DMS53 (cell line): Measurements from ENCODE around the gene CD2BP2.
"Not testable (repeated sequence)": the region's sequence is repeated elsewhere in the genome, so short reads cannot be mapped to it uniquely, and the experiment has no call there.

Experiments
- DNase-seq: peaks from one replicate; lab custom pipeline; 2025; lab: John Stamatoyannopoulos, UW

The CD2BP2 gene

GRCh38 chr16:30355144-30355953 lies at the start of gene CD2BP2:
CD2BP2 (minus strand) TSS chr16:30355308; CDS start chr16:30354681, 627 bp downstream.
- DNase-seq, result peak; percentile 100

- DNase-seq, result peak; percentile 96
Measured at GRCh38 chr16:30401768-30402425, 46.8 kb upstream of the CD2BP2 start.

GRCh38 chr16:30399435-30400186 lies 44.5 kb upstream of the CD2BP2 start:
- peak; percentile 71 for DNase-seq

- DNase-seq, result no peak
Measured at GRCh38 chr16:30398661-30399434, 43.7 kb upstream of the CD2BP2 start.

GRCh38 chr16:30397776-30398660 lies 42.9 kb upstream of the CD2BP2 start:
- DNase-seq, result no peak

- DNase-seq, result no peak
Measured at GRCh38 chr16:30397056-30397455, 41.9 kb upstream of the CD2BP2 start.

- DNase-seq, result not testable (repeated sequence)
Measured at GRCh38 chr16:30396627-30397026, 41.5 kb upstream of the CD2BP2 start.

GRCh38 chr16:30395992-30396585 lies 41.0 kb upstream of the CD2BP2 start:
- no peak for DNase-seq

- peak; percentile 95 for DNase-seq
Measured at GRCh38 chr16:30395155-30395991, 40.3 kb upstream of the CD2BP2 start, which contains the start of gene ZNF48. ZNF48 (plus strand) TSS chr16:30395420; CDS start chr16:30395795, 375 bp downstream.

GRCh38 chr16:30394592-30395154 lies 39.6 kb upstream of the CD2BP2 start:
- peak; percentile 55 for DNase-seq

GRCh38 chr16:30383521-30383920 lies 28.4 kb upstream of the CD2BP2 start:
- DNase-seq, result no peak

- peak; percentile 42 for DNase-seq
Measured at GRCh38 chr16:30382111-30382881, 27.2 kb upstream of the CD2BP2 start, which contains the start of gene SEPTIN1. SEPTIN1 (minus strand) TSS chr16:30382561; CDS start chr16:30382542, 19 bp downstream.

GRCh38 chr16:30381291-30382041 lies 26.4 kb upstream of the CD2BP2 start:
- DNase-seq, result peak; percentile 36

GRCh38 chr16:30380803-30381208 lies 25.7 kb upstream of the CD2BP2 start:
- DNase-seq, result no peak

- DNase-seq, result no peak
Measured at GRCh38 chr16:30380072-30380802, 25.1 kb upstream of the CD2BP2 start.

GRCh38 chr16:30379158-30379783 lies 24.2 kb upstream of the CD2BP2 start:
- peak; percentile 34 for DNase-seq
